HepG2 (cell line): ENCODE results near the gene SAMD14. TPM values are rescaled to one million over a fixed set of nuclear protein-coding genes. Genes with fewer than 3 reads are reported as not detected.
A peak's percentile ranks its signal among the peaks of the same experiment; 100 is the strongest.

Experiments used
- EHMT2 ChIP-seq: fragments of 200-600 bp; sonication (generic); IDR thresholded peaks from 2 replicates; pipeline ENCODE4 v1.7.0; 2017; ENCODE audit warnings: antibody characterized with exemption, low read depth, low read length, borderline replicate concordance
- FOXO4 ChIP-seq: sonication (generic); formaldehyde crosslinking; conservative IDR thresholded peaks from 2 replicates; pipeline ENCODE4 v1.8.1; 2023; ENCODE audit warnings: missing genetic modification reagents
- GRHL1 ChIP-seq: sonication (generic); formaldehyde crosslinking; conservative IDR thresholded peaks from 2 replicates; pipeline ENCODE4 v1.8.0; 2022; ENCODE audit warnings: missing genetic modification reagents
- KMT2A ChIP-seq: sonication (generic); formaldehyde crosslinking; IDR thresholded peaks from 2 replicates; pipeline ENCODE4 v1.4.0; 2020; ENCODE audit warnings: missing genetic modification reagents
- MLLT10 ChIP-seq: sonication (generic); formaldehyde crosslinking; IDR thresholded peaks from 2 replicates; pipeline ENCODE4 v1.4.0; 2020; ENCODE audit warnings: missing genetic modification reagents
- RXRA ChIP-seq: sonication (generic); formaldehyde crosslinking; IDR thresholded peaks from 2 replicates; pipeline ENCODE4 v1.5.1; 2020; ENCODE audit warnings: missing genetic modification reagents
- SKIL ChIP-seq: sonication (generic); formaldehyde crosslinking; IDR thresholded peaks from 2 replicates; pipeline ENCODE4 v1.8.0; 2022; ENCODE audit warnings: missing genetic modification reagents, mild to moderate bottlenecking, moderate library complexity, borderline replicate concordance
- STAG1 ChIP-seq: sonication (generic); formaldehyde crosslinking; IDR thresholded peaks from 2 replicates; pipeline ENCODE4 v1.4.0; 2020; ENCODE audit warnings: missing genetic modification reagents
- TBP ChIP-seq: sonication (generic); formaldehyde crosslinking; IDR thresholded peaks from 2 replicates; pipeline ENCODE4 v1.5.0; 2020; ENCODE audit warnings: missing genetic modification reagents
- THAP11 ChIP-seq: IDR thresholded peaks from 2 replicates; pipeline ENCODE4 v1.6.1; 2016; ENCODE audit warnings: missing biosample characterization, missing genetic modification reagents
- THYN1 ChIP-seq: sonication (generic); formaldehyde crosslinking; IDR thresholded peaks from 2 replicates; pipeline ENCODE4 v1.8.1; 2023; ENCODE audit warnings: low read depth, mild to moderate bottlenecking, moderate library complexity, missing genetic modification reagents, borderline replicate concordance
- ZBED4 ChIP-seq: sonication (generic); formaldehyde crosslinking; IDR thresholded peaks from 2 replicates; pipeline ENCODE4 v1.4.0; 2020; ENCODE audit warnings: missing genetic modification reagents, borderline replicate concordance
- ZBTB26 ChIP-seq: IDR thresholded peaks from 2 replicates; pipeline ENCODE4 v1.6.1; 2016; ENCODE audit warnings: missing compliant biosample characterization, missing genetic modification reagents, borderline replicate concordance
- ZBTB8A ChIP-seq: sonication (generic); formaldehyde crosslinking; IDR thresholded peaks from 2 replicates; pipeline ENCODE4 v1.4.0; 2020; ENCODE audit warnings: mild to moderate bottlenecking, low read depth, missing genetic modification reagents, borderline replicate concordance
- ZFP36L1 ChIP-seq: sonication (generic); formaldehyde crosslinking; IDR thresholded peaks from 2 replicates; pipeline ENCODE4 v1.8.0; 2022; ENCODE audit warnings: mild to moderate bottlenecking, missing genetic modification reagents, moderate library complexity
- ZNF124 ChIP-seq: sonication (generic); formaldehyde crosslinking; IDR thresholded peaks from 2 replicates; pipeline ENCODE4 v1.4.0; 2020; ENCODE audit warnings: missing genetic modification reagents
- ZNF136 ChIP-seq: sonication (generic); formaldehyde crosslinking; IDR thresholded peaks from 2 replicates; pipeline ENCODE4 v1.8.1; 2022; ENCODE audit warnings: low read depth, mild to moderate bottlenecking, moderate library complexity, missing genetic modification reagents
- ZNF660 ChIP-seq: sonication (generic); formaldehyde crosslinking; IDR thresholded peaks from 2 replicates; pipeline ENCODE4 v1.5.1; 2020; ENCODE audit warnings: mild to moderate bottlenecking, low read depth, missing genetic modification reagents, borderline replicate concordance
- ZNF703 ChIP-seq: sonication (generic); formaldehyde crosslinking; IDR thresholded peaks from 2 replicates; pipeline ENCODE4 v1.5.1; 2020; ENCODE audit warnings: missing genetic modification reagents, mild to moderate bottlenecking, moderate library complexity, borderline replicate concordance
- polyA plus RNA-seq, 8 experiments: library from polyadenylated mRNA; depleted of rRNA in 3 of 8; stranded (reverse) in 7 of 8; unstranded in 1 of 8; fragments of >200 nt; fragmentation: Illumina TruSeq in 4 of 8; extraction: Trizol in 4 of 8; gene quantifications; 2 replicates each; pipeline versions ENCODE4 v1.2.1 to v1.2.3, GENCODE V29; 2011 to 2016; ENCODE audit warnings: low read depth in 4 of 8, missing spikeins in 1 of 8, mixed read lengths in 1 of 8; ENCODE audit not compliant: insufficient read depth in 1 of 8
- total RNA-seq, 5 experiments: library from RNA; depleted of rRNA; stranded (reverse); fragments of >200 nt; fragmentation: Illumina TruSeq; extraction: Trizol; gene quantifications; 2 replicates each; pipeline ENCODE4 v1.2.3, GENCODE V29; 2016; ENCODE audit warnings: low read depth in 1 of 5

SAMD14 gene
- total and polyA plus RNA-seq, 2 of the 13 experiments (the other 11 are each of a cell fraction or from before 2014, with no cell fraction given), result 0.07 to 0.22 TPM

GRCh38 chr17:50094243-50094752 is 35.7 kb downstream of the SAMD14 start (continued):
- TF ChIP-seq GRHL1 (CRISPR knock-in tag) (no peak), STAG1 (CRISPR knock-in tag) (peak; percentile 72), MLLT10 (no peak), ZBTB26 (CRISPR knock-in tag) (0 out of 2 replicates have a peak, but pooled peaks have one; percentile 34), EHMT2 (no peak), ZBTB8A (no peak), RXRA (CRISPR knock-in tag) (peak; percentile 25; the same call in 1 of the 2 replicates), THYN1 (CRISPR knock-in tag) (no peak), ZNF660 (no peak), KMT2A (CRISPR knock-in tag) (no peak), ZNF124 (CRISPR knock-in tag) (peak; percentile 13; the same call in 1 of the 2 replicates), ZFP36L1 (no peak), ZNF136 (CRISPR knock-in tag) (no peak), THAP11 (no peak), TBP (CRISPR knock-in tag) (no peak), ZNF703 (CRISPR knock-in tag) (no peak), ZBED4 (CRISPR knock-in tag) (peak; percentile 94), FOXO4 (CRISPR knock-in tag) (0 out of 2 replicates have a peak, but pooled peaks have one; percentile 89), SKIL (CRISPR knock-in tag) (no peak)
